Measurements from ENCODE around the gene SNF8.
A peak's percentile ranks its signal among the peaks of the same experiment; 100 is the strongest.

Gene SNF8

GRCh38 chr17:48915459-48916282, 29.0 kb downstream of the SNF8 start:
- peak; percentile 84 for DNase-seq (ENCODE audit: low read depth)
- peak overlapping the region; percentile 42 for H3K4me3 ChIP-seq (ENCODE audit: low read length)
- no peak for TF ChIP-seq CTCF (conservative IDR thresholded peaks at IDR 0.05; ENCODE audit: low read length)

- no peak overlapping the region for H3K4me3 ChIP-seq (ENCODE audit: low read length)
- no peak for TF ChIP-seq CTCF (conservative IDR thresholded peaks at IDR 0.05; ENCODE audit: low read length)
- no peak for DNase-seq (ENCODE audit: low read depth)
These were observed 32.2 kb downstream of the SNF8 start for GRCh38 chr17:48912476-48912875.

GRCh38 chr17:48910370-48910769, 34.3 kb downstream of the SNF8 start:
- DNase-seq (ENCODE audit: low read depth) = no peak
- peak overlapping the region; percentile 85 for H3K4me3 ChIP-seq (ENCODE audit: low read length)
- no peak for TF ChIP-seq CTCF (conservative IDR thresholded peaks at IDR 0.05; ENCODE audit: low read length)

- no peak for DNase-seq (ENCODE audit: low read depth)
- peak overlapping the region; percentile 85 for H3K4me3 ChIP-seq (ENCODE audit: low read length)
- TF ChIP-seq CTCF (conservative IDR thresholded peaks at IDR 0.05; ENCODE audit: low read length) = no peak
These were observed 34.9 kb downstream of the SNF8 start for GRCh38 chr17:48909783-48910182.

GRCh38 chr17:48908853-48909394, 35.7 kb downstream of the SNF8 start:
- no peak for TF ChIP-seq CTCF (conservative IDR thresholded peaks at IDR 0.05; ENCODE audit: low read length)
- DNase-seq (ENCODE audit: low read depth) = peak; percentile 76
- peak overlapping the region; percentile 85 for H3K4me3 ChIP-seq (ENCODE audit: low read length)

- peak within 1 kb of the TSS; percentile 85 for H3K4me3 ChIP-seq (ENCODE audit: low read length)
- 0 out of 2 replicates have a peak, but pooled peaks have one; percentile 4 for TF ChIP-seq CTCF (conservative IDR thresholded peaks at IDR 0.05; ENCODE audit: low read length)
- DNase-seq (ENCODE audit: low read depth) = peak; percentile 97
These were observed 36.4 kb downstream of the SNF8 start, which contains the start of gene UBE2Z for GRCh38 chr17:48908047-48908843. Gene UBE2Z (plus strand): TSS chr17:48908407. CDS start chr17:48908504, 97 bp downstream.
